Lower leg skin (tissue), 3 donors: ENCODE measurements around the gene GOLGA8T.
"Not testable (repeated sequence)": the region's sequence is repeated elsewhere in the genome, so short reads cannot be mapped to it uniquely, and the experiment has no call there.

ENCODE experiments used
- CTCF ChIP-seq, 3 donors: fragments of 450-650 bp; IDR thresholded peaks; one replicate each; pipeline ENCODE4 v1.5.1; 2016; ENCODE audit warnings: antibody characterized with exemption in 3 of 3, mild to moderate bottlenecking in 3 of 3, moderate library complexity in 2 of 3
- POLR2A ChIP-seq, 2 donors: fragments of 450-650 bp; IDR thresholded peaks; one replicate each; pipeline ENCODE4 v1.6.1; 2016 to 2017; ENCODE audit warnings: antibody characterized with exemption in 2 of 2, mild to moderate bottlenecking in 1 of 2, moderate library complexity in 1 of 2

GRCh38 chr15:30185495-30185894 is 50.6 kb downstream of the GOLGA8T start:
- not testable (repeated sequence) for TF ChIP-seq CTCF, POLR2A (IDR thresholded peaks at IDR 0.05)
